SK-N-SH treated with all-trans-retinoic acid at 6 μM for 48 hours (cell line): Measurements from ENCODE around the gene TMEM185B.

ENCODE experiments used
- BACH2 ChIP-seq: fragments of 250-450 bp; sonication (Bioruptor Pico); IDR thresholded peaks from 2 replicates; pipeline ENCODE4 v1.9.0; 2021; ENCODE audit warnings: mild to moderate bottlenecking, borderline replicate concordance
- ISL1 ChIP-seq: fragments of 250-450 bp; sonication (Bioruptor Pico); IDR thresholded peaks from 2 replicates; pipeline ENCODE4 v2.1.2; 2022; ENCODE audit warnings: mild to moderate bottlenecking, moderate library complexity
- ZFP3 ChIP-seq: fragments of 250-450 bp; sonication (Bioruptor Pico); IDR thresholded peaks from 2 replicates; pipeline ENCODE4 v1.5.0; 2020; ENCODE audit warnings: mild to moderate bottlenecking, moderate library complexity

DNA sequence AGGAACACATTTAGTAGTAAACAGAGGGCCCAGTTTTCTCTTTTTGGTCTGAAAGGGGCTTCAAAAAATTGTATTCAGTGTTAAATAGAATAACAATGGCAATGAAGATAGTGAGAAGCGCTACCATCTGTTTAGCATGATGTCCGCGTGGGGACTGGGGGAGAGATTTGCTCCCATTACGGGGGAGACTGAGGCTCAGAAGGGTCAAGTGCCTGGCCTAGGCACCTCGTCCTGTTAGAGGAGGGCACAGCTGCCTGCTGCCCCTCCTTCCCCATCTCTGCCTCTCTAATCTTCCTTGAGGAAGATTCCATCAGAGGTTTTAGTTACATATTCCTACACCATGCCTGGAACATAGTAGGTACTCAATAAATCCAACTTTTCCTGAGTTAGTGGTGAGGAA lies 10.1 kb upstream of the TMEM185B start:
- TF ChIP-seq ISL1 (no peak), ZFP3 (CRISPR knock-in tag) (no peak), BACH2 (CRISPR knock-in tag) (no peak)
